Gastrocnemius medialis (tissue), 4 donors: ENCODE measurements around the gene COPS8.

ENCODE experiments used
- CTCF ChIP-seq, 5 experiments: fragments of 450-650 bp in 3 of 5; fragments of 200-600 bp in 2 of 5; sonication (generic) in 2 of 5; IDR thresholded peaks in 4 of 5; conservative IDR thresholded peaks in 1 of 5; 1 replicate in 4 of 5; 2 replicates in 1 of 5; pipeline ENCODE4 v1.5.1; 2016 to 2019; ENCODE audit warnings: antibody characterized with exemption in 5 of 5, mild to moderate bottlenecking in 3 of 5, moderate library complexity in 3 of 5
- POLR2A ChIP-seq, 2 donors: fragments of 450-650 bp; IDR thresholded peaks; one replicate each; pipeline ENCODE4 v1.6.1; 2017; ENCODE audit warnings: antibody characterized with exemption in 2 of 2, mild to moderate bottlenecking in 2 of 2, moderate library complexity in 2 of 2

- TF ChIP-seq POLR2A (IDR thresholded peaks at IDR 0.05) (no peak), CTCF (IDR thresholded peaks at IDR 0.05 in 4 of 5, conservative IDR thresholded peaks at IDR 0.05 in 1 of 5) (peak; percentile 66 to 83 (median 77))
These were observed 7.5 kb downstream of the COPS8 start for GRCh38 chr2:237092920-237093781.
